HL-60/S4 treated with phorbol 12-myristate 13-acetate at 8.2 ng/mL for 4 days and 3 days (cell line): ENCODE measurements around the gene SSX4B.
"Not testable (repeated sequence)": the region's sequence is repeated elsewhere in the genome, so short reads cannot be mapped to it uniquely, and the experiment has no call there.

Experiments
- in situ Hi-C: fragments of 300-500 bp; cut with MboI; formaldehyde crosslinking; loops from 2 replicates; pipeline ENCODE4 v1.15.0; 2022; ENCODE audit warnings: low sequenced_read_pairs

Gene SSX4B

GRCh38 chrX:48411860-48412259 is at the start of gene SSX4B:
Gene SSX4B (minus strand): TSS chrX:48411960. CDS start chrX:48411372, 588 bp downstream.
- in situ Hi-C loops = not testable (repeated sequence)

- in situ Hi-C loops = no loop called here
Measured at GRCh38 chrX:48460606-48461005, 48.8 kb upstream of the SSX4B start.

- in situ Hi-C loops = no loop called here
Measured at GRCh38 chrX:48460031-48460430, 48.3 kb upstream of the SSX4B start.

- in situ Hi-C loops = no loop called here
Measured at GRCh38 chrX:48459483-48459882, 47.7 kb upstream of the SSX4B start.

- in situ Hi-C loops = no loop called here
Measured at GRCh38 chrX:48458711-48459110, 47.0 kb upstream of the SSX4B start.

DNA sequence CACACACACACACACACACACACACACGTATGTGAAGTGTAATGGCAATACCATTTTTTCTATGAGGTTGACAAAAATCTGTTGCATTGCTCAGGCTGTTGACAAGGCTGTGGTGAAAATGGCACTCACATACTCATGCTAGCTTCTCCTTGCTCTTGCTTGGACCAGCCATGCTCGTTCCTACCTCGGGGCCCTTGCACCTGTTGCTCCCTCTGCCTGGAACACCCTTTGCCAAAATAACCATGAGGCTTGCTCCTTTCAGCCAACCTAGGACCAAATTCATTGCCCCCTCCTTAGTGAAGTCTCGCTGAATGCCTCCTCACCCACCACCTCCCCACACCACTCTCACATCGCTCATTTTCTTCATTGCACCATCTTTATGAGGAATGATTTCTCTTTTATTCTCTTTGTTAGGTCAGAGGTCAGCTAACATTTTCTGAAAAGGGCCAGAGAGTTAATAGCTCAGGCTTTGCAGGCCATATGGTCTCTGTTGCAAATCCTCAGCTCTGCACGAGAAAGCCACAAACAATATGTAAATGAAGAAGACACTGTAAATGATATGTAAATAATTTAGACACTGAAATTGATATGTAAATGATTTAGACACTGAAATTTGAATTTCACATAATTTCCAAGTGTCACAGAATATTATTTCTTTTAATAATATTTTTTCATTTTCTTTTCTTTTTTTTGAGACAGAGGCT is 45.0 kb upstream of the SSX4B start:
- in situ Hi-C loops = no loop called here

DNA sequence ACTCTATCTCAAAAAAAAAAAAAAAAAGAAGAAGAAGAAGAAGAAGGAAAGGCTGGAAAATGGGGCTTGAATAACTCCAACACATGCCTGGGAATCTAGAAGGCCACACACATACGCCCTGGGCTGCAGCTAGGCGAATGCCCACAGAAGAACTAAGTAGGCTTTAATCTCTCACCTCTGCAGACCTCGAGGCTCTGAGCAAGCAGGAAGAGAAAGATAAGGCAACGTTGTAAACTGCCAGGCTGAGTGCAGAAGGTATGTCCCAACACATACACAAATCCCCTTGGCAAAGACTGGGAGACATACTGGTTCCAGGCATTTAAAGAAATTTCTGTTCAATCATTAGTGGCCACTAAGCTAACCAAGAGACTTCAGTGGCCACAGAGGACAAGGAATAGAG is 39.9 kb upstream of the SSX4B start:
- in situ Hi-C loops = no loop called here

- in situ Hi-C loops = no loop called here
Measured at GRCh38 chrX:48450076-48450475, 38.3 kb upstream of the SSX4B start.

- in situ Hi-C loops = not testable (repeated sequence)
Measured at GRCh38 chrX:48447201-48447600, 35.4 kb upstream of the SSX4B start.

DNA sequence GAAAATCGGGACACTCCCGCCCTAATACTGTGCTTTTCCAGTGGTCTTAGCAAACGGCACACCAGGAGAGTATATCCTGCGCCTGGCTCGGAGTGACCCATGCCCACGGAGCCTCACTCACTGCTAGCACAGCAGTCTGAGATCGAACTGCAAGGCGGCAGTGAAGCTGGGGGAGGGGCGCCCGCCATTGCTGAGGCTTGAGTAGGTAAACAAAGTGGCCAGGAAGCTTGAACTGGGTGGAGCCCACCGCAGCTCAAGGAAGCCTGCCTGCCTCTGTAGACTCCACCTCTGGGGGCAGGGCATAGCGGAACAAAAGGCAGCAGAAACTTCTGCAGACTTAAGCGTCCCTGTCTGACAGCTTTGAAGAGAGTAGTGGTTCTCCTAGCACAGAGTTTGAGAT is 22.0 kb upstream of the SSX4B start:
- in situ Hi-C loops = not testable (repeated sequence)

GRCh38 chrX:48430166-48430565 is 18.4 kb upstream of the SSX4B start:
- in situ Hi-C loops = not testable (repeated sequence)

DNA sequence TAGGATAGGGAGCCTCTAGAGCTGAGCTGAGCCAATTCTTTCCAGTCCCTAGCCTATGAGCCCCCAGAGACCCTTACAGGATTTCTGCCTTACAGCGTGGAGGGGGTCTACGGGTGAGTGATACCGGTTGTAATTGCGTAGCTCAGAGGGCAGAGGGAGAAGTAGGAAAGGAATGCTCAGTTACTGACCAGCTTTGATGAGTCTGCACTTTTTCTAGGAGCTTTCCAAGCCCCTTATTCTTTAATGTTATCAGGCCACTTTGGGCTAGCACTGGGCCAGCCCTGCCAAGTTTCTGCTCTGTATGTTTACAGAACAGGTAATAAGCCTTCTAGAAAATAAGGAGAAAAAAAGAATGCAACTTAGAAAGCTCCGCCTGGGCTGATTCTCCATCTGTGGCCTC is 17.8 kb upstream of the SSX4B start:
- in situ Hi-C loops = not testable (repeated sequence)

- in situ Hi-C loops = not testable (repeated sequence)
Measured at GRCh38 chrX:48427027-48427716, 15.4 kb upstream of the SSX4B start.

- in situ Hi-C loops = not testable (repeated sequence)
Measured at GRCh38 chrX:48397825-48398224, 13.9 kb downstream of the SSX4B start.

- in situ Hi-C loops = not testable (repeated sequence)
Measured at GRCh38 chrX:48396931-48397330, 14.8 kb downstream of the SSX4B start.

GRCh38 chrX:48383239-48383638 is 28.5 kb downstream of the SSX4B start, which contains the start of gene SSX4:
Gene SSX4 (plus strand): TSS chrX:48383539. CDS start chrX:48384054, 515 bp downstream.
- in situ Hi-C loops = not testable (repeated sequence)

- in situ Hi-C loops = not testable (repeated sequence)
Measured at GRCh38 chrX:48370408-48370807, 41.4 kb downstream of the SSX4B start.

- in situ Hi-C loops = not testable (repeated sequence)
Measured at GRCh38 chrX:48367717-48368408, 43.9 kb downstream of the SSX4B start.

GRCh38 chrX:48359281-48359680 is 52.5 kb downstream of the SSX4B start:
- in situ Hi-C loops = not testable (repeated sequence)

GRCh38 chrX:48357681-48358080 is 54.1 kb downstream of the SSX4B start:
- in situ Hi-C loops = no loop called here

- in situ Hi-C loops = not testable (repeated sequence)
Measured at GRCh38 chrX:48356315-48357094, 55.3 kb downstream of the SSX4B start, which contains the start of gene SSX3. Gene SSX3 (minus strand): TSS chrX:48356703. CDS start chrX:48355249, 1,454 bp downstream.
